Stimulated activated CD4-positive, alpha-beta T cell treated with anti-CD3 and anti-CD28 coated beads, Interleukin-4, amount 100 ng/mL, for 24 hours (primary cell): ENCODE data around the gene PRR19.

ENCODE experiments used
- DNase-seq: peaks from one replicate; pipeline ENCODE4 v3.0.0-alpha.2; 2020

The PRR19 gene

DNA sequence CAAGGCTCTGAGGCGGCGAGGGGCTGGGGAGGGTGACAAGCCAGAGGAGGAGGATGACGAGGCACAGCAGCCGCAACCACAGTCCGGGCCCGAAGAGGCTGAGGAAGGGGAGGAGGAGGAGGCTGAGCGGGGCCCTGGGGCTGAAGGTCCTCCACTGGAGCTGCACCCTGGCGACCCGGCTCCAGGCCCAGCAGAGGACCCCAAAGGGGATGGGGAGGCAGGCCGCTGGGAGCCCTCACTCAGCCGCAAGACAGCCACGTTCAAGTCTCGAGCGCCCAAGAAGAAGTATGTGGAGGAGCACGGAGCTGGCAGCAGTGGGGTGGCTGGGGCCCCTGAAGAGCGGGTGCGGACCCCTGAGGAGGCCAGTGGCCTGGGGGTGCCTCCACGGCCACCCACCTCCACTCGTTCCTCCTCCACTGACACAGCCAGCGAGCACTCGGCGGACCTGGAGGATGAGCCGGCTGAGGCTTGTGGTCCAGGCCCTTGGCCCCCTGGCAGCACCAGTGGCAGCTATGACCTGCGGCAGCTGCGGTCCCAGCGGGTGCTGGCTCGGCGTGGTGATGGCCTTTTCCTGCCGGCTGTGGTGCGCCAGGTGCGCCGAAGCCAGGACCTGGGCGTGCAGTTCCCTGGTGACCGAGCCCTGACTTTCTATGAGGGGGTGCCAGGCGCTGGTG, 29.9 kb upstream of the PRR19 start:
- no peak for DNase-seq

DNA sequence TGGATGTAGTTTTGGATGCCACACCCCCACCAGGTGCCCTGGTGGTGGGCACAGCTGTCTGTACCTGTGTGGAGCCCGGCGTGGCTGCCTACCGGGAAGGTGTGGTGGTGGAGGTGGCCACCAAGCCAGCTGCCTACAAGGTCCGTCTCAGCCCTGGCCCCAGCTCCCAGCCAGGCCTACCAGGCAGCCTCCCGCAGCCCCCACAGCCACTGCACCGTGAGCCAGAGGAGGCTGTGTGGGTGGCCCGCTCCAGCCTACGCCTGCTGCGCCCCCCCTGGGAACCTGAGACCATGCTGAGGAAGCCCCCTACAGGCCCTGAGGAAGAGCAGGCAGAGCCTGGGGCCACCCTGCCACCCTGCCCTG, 29.4 kb upstream of the PRR19 start:
- no peak for DNase-seq

DNA sequence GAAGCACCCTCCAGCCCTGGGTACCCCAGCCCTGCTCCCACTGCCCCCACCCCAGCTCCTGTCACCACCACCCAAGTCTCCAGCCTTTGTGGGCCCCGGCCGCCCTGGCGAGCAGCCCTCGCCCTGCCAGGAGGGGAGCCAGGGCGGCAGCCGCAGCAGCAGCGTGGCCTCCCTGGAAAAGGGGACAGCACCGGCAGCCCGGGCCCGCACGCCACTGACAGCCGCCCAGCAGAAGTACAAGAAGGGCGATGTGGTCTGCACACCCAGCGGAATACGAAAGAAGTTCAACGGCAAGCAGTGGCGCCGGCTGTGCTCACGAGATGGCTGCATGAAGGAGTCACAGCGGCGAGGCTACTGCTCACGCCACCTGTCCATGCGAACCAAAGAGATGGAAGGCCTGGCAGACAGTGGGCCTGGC, 28.9 kb upstream of the PRR19 start:
- no peak for DNase-seq

DNA sequence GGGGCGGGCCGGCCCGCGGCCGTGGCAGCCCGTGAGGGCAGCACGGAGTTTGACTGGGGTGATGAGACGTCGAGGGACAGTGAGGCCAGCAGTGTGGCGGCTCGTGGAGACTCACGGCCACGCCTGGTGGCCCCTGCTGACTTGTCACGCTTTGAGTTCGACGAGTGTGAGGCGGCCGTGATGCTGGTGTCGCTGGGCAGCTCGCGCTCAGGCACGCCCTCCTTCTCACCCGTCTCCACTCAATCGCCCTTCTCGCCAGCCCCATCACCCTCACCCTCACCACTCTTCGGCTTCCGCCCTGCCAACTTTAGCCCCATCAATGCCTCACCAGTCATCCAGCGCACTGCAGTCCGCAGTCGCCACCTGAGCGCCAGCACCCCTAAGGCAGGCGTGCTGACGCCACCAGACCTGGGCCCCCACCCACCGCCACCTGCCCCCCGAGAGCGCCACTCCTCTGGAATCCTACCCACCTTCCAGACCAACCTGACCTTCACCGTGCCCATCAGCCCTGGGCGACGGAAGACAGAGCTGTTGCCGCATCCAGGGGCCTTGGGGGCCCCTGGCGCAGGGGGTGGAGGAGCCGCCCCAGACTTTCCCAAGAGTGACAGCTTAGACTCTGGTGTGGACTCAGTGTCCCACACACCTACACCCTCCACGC, 28.4 kb upstream of the PRR19 start:
- no peak for DNase-seq

DNA sequence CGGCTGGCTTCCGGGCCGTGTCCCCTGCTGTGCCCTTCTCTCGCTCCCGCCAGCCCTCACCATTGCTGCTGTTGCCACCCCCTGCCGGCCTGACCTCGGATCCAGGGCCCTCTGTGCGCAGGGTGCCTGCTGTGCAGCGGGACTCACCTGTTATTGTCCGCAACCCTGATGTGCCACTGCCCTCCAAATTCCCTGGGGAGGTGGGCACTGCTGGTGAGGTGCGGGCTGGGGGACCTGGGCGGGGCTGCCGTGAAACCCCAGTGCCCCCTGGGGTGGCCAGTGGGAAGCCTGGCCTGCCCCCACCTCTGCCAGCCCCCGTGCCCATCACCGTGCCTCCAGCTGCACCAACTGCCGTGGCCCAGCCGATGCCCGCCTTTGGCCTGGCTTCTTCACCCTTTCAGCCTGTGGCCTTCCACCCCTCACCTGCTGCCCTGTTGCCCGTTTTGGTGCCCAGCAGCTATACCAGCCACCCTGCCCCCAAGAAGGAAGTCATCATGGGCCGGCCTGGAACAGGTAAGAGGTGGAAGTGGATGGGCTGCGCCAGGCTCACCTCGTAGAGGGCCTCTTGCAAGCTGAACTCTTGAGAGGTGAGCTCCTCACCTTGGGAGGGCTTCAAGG, 27.8 kb upstream of the PRR19 start:
- DNase-seq: no peak

DNA sequence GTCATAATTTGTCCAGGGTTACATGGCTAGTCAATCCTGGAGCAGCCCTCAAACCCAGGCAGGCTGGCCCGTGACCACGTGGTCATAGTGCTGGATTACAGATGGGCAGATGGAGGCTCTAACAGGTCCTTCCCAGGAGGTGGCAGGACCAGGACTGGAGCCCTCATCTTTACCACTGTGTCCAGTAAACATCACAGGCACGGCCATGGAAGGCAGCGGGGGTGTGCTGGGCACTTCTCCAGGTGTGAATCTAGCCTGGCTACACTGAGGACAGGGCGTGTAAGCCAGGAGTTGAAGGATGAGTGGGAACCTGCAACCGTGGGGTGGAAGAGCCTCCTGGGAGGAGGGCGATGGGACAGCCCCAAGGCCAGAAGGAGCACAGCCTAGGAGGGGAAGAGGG, 26.8 kb upstream of the PRR19 start:
- DNase-seq: no peak

DNA sequence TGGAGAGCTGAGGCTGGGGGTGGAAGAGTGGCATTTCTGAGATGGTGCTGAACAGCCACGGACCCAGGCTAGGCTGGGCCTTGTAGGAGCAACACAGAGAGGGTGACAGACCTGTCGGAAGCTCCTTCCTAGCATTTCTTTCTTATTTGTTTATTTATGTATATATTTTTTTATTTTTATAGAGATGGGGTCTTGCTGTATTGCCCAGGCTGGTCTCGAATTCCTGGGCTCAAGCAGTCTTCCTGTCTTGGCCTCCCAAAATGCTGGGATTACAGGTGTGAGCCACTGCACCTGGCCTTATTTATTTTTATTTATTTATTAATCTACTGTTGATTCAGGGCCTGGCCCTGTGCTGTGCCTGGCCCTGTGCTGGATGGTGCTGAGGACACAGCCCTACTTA, 26.4 kb upstream of the PRR19 start:
- no peak for DNase-seq

DNA sequence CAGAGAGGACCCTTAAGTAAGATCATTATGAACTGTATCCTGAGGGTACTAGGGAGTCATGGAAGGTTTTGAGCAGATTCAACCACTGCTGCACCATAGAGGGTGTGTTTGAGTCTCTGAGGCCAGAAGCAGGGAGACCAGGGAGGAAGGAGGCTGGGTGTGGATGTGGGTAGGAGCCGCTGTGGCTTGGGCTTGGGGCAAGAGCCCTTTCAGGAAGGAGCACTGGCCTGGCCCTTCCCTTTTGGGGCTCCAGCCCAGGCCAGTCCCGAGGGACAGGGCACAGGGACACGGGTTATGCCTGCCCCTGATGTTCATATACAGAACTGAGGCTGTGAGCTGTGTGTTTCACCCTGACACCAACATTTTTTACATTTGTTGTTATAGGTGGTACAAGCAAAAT, 25.6 kb upstream of the PRR19 start:
- no peak for DNase-seq

DNA sequence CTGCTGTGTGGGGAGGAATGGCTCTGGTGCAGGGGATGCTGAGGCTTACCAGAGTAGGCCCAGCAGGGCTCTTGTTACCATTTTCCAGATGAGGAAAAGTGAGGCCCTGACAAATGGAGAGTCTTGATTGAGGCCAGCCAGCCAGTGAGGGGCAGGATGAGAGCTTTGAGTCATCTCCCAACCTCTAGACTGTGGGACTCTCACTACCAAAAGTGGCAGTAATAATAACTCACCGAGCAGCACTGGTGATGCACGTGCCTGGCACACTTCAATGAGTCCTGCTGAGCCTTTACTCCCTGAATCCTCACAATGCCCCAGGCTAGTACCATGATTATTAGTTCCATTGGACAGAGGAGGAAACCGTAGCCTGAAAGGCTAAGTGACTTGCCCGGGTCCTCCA, 25.1 kb upstream of the PRR19 start:
- DNase-seq: peak; percentile 42

DNA sequence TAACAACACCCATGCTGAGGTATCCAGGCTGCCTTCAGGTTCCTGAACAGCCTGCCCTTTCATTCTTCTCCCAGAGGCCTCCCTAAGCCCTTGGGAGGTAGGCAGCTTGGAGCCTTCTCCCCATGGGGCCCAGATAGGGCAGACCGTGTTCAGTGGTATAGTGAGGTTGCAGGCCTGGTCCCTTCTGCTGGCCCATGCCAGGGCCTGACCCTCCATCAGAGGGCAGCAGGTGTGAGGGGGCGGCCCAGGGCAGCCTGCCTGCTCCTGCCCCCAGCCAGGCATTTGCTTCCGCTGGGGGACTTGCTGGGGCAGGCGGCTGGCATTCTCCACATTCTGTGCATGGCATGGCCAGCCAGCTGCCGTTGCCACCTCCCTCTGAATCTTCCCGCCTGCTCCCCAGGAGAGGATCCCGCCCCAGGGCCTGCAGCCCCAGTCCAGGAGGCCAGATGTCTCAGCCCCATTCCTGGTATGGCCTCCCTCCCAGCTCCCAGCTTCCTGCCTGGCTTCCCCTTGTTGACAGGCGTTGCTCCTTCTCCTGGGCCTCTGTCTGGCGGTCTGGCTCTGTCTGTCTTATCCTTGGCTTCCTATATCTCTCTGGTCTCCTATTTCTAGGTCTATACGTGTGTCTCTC, 24.0 kb upstream of the PRR19 start:
- no peak for DNase-seq

DNA sequence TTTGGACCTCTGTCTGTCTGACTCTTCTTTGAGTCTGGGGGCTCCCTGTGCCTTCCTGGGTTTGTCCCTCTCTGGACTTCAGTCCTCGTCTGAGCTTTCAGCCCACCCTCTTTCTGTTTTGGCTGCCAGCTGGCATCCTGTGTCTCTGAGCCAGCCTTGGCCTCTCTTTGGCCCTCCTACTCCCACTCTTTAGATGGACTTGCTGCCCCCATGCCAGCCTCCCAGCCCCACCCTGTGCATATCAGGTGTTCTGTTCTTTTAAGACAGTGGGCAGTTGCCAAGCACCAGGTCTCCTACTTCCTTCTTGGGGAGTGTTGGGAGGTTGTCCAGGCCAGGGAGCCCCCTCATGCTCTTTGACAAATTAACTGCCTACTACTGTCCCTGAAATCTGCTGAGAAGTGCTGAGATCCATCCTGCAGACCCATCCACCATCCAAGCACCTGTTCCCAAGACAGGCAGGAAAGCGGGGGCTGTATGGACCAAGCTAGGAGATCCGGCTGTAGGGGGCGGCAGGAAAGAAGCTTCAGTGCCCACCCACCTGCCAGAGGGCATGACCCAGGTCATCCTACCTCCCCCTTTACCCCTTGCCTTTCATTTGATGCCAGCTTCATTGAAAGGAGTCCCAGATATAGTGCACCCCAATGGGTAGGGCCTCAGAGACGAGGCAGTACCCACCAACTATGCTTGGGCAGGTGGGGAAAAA, 23.3 kb upstream of the PRR19 start:
- DNase-seq: no peak

DNA sequence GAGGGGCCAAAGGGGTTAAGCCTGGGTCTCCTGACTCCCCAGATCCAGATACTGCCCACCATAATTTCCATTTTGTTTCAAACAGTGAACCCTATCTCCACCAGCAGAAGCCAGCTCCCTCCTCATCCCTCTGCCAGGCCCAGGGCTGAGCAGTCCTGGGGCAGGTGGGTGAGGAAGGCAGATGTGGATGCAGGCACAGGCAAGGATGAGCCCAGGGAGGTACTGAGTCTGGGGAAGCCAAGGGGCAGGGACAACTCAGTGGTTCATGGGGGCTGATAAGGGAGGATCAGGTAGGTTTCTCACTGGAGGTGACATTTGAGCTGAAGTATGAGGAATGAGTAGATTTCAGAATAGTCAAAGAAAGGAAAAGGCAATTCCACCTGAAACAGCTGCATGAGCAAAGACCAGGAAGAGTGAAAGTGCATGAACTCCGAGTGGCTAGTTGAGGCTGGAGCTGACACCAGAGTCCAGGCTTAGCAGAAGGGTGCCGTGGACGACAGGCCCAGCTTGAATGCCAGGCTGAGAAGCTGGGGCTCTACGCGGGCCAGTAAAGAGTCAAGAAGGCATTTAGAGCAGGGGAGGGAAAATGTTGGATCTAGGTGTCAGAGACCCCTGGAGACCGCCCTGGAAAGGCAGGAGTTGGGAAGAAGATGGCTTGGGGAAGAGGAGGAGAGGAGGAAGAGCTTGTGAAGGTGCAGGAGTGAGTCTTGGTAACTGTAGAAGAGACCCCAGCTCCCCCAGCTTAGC, 22.6 kb upstream of the PRR19 start:
- no peak for DNase-seq

DNA sequence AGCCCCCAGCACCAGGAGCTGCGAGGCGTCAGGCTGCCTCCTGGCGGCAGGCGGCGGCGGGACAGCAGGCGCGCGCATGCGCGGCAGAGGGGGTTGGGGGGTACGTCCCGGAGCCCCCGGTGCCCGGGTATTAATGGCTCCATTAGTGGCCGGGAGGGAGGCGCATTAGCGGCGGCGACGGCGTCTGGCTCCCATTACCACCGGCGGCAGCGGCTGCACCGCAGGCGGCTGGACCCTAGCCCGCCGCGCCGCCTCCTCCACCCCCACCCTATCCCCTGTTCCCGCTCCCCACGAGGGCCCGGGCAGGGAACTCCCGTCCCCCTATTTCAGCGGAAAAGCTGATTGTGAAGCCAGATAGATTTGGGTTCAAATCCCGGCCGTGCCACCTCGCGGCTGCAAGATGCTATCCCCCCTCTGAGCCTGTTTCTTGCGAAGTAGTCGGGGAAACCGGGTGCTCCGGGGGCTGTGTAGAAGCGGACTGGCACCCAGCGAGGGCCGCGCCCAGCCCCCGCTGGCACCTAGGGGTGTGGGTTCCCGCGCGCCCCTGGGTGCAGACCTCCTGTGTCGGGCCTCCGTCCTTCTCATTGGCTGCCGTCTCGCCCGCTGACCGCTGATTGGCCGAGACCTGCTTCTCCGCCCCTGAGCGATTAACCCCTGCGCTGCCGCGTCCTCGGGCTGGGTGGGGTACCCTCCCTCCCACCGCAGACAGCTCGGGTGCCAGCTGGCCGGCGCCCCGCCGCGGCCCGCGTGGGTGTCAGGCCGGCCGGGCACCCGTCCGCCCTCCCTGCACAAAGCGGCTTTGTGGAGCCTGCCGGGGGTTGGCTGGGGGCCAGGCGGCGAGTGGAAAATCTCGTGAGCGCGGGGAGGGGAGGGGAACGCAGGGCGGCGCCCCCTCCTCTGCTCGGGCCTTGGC, 21.8 kb upstream of the PRR19 start:
- peak; percentile 87 for DNase-seq

DNA sequence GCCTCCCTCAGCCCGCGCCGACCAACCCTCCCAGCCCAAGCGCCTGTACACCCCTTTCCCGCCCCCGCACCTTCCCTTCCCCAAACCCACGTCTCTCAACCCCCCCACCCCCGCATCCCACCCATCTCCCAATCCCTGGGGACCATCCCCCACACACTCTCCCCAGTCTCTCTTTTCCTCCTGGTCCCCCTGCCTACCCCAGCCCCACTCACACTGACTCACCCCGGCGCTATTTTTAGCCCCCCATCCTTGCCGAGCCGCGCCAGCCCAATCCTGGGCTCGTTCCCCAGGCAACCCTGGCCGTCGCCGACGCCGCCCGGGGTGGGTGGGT, 21.2 kb upstream of the PRR19 start:
- DNase-seq: peak; percentile 39

DNA sequence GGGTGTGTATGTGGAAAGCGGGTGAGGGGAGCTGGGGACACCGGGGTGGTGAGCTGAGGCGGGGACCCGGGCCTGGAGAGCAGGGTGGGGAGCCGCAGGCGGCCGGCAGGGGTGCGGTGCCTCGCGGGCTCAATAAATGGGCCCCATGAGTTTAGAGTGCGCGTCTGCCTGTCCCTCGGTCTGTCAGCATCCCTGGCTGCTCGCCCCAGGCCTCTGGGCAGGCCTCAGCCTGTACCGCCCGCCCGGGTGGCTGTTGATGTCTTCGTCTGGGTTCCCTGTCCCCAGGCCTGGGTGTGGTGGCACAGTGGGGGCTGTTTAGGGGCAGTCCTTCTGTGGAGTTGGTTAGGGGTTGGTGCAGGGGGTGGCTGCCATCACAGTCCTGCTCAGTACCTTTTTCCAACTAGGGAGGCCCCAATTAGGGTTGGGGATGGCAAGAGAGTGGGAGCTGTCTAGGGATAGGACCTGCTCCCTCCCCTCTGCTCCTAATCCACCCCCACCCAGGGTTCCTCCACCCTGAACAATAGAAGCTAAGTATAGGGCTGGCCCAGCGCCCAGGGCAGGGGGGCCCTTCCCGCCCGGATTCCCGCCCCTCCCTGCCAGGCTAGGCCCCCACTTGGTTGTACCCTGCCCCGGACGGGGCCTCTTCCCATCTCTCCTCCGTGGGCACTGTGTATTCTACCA, 20.6 kb upstream of the PRR19 start:
- DNase-seq: no peak

DNA sequence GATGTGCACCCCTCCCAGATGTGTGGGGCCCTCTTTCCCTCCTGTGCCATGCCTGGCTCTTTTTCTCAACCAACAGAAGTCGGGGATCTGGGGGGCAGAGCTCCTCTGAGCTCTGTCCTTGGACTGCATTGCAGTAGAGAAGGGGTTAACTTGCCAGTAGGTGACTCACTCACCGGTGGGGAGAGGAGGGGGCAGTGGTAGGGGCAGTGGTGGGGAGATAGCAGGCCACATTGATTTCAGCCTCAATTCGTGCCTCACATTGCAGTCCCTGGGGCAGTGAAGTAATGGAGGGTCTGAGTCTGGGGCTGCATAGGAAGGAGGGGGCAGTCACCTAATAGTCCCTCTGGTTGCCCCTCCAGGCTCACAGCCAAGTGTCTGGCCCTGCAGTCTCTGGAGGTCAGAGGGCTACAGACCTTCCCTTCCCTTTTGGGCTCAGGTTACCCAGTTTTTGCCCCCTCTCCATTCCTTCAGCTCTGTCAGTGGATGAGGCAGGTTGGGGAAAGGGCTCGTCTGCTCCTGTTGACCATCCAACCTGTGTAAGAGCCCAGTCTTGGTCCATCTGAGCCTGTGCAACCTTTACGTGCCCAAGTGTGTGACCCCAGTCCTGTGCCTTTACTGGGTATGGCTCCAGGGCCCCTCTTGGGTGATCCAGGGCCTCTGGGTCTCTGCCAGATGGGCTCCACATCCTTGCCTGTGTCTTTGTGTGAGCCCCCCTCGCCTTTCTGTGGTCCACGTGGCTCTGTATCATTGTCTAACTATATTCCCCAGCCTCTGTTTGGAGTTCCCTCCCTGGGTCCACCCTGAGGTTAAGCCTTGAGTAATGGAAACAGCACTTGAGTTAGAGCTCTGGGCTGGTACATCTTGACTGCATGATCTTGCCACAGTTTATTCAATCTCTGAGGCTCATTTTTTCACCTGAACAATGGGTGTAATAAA, 19.8 kb upstream of the PRR19 start:
- no peak for DNase-seq

DNA sequence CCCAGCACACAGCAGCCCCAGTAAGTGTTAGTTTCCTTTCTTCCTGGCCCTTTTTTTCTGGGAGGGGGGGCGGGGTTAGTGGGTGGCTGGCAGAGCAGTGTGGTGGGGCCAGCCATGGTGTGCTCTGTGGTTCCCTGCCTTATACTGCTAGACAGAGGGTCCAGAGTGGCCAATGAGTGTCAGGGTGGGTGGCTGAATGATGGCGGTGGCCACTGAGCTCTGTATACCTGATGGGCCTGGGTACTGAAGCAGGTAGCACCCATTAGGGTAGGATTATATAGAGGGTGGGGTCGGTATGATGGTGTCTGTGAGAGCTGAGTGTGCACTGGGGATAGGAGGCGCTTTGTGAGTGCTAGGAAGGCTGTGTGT, 19.1 kb upstream of the PRR19 start:
- no peak for DNase-seq

DNA sequence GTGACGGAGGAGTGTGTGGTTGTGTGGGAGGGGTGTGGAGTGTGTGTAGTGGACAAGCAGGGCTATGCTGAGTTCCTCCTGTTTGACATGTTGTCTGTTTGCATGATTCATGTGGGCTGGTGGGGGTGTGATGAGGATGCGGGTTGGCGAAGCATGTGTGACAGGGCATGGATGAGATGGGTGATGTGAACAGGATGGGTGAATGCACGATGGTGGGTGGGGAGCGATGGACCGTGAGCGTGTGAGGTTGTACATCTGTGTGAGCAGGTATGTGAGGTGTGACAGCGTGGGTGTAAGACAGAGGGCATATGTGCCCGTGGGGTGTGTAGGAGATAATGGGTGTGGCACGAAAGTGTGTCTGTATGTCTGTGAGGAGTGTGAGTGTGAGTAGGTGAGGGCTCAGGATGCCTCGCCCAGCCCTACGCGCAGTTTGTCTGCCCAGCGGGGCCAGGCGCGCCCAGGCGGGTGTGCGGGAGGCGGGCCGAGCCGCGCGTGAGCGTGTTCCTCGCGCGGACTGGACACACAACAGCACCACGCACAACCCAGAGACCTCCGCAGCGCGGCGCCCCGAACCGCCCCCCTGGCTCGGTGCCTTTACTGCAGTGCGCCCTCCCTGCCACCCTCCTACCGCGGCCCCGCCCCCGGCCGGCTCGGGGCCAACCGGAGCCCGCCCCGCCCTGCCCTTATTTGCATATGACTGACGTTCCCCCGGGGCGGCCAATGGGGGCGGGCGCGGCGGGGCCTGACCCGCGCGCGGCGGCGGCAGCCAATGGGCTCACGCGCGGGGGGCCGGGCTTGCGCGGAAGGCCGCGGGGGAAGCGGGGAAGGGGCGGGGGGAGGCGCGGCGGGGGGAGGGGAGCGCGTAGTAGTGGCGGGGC, 18.5 kb upstream of the PRR19 start:
- peak; percentile 94 for DNase-seq

DNA sequence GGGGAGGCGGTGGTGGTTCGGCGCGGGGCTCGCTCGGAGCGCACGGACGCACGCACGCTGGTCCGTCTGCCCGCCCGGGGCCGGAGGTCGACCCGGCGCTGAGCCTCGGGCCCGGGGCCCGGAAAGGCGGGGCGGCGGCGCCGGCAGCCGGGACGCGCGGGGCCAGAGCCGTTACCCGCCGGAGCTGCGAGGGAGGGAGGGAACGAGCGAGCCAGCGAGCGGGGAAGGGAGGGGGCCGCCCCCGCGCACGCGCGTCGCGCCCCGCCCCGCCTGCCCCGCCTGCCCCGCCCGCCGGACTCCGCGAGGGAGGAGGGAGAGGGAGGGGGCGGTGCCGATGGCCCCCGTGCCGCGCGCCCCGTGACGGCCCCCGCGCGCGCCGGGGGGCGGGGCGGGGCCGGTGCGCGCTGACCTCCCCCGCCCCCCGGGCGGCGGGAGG, 17.8 kb upstream of the PRR19 start:
- peak; percentile 76 for DNase-seq
